Loucy (cell line): Measurements from ENCODE around the gene CASKIN2.
A peak's percentile ranks its signal among the peaks of the same experiment; 100 is the strongest.

ENCODE experiments used
- H2AFZ ChIP-seq: fragments of 200-600 bp; sonication (generic); 2 replicates; pipeline ENCODE4 v1.6.0; 2016; ENCODE audit warnings: antibody characterized with exemption, mild to moderate bottlenecking, low read length, moderate library complexity
- H3F3A ChIP-seq: fragments of 200-600 bp; 2 replicates; pipeline ENCODE4 v1.6.0; 2016; ENCODE audit warnings: antibody characterized with exemption, low read depth, mild to moderate bottlenecking
- H3K27me3 ChIP-seq: fragments of 200-600 bp; sonication (generic); 2 replicates; pipeline ENCODE4 v1.6.1; 2014; ENCODE audit warnings: low read length, mild to moderate bottlenecking; ENCODE audit not compliant: insufficient read depth, poor library complexity, severe bottlenecking
- H3K36me3 ChIP-seq: fragments of 200-600 bp; sonication (generic); 2 replicates; pipeline ENCODE4 v1.6.1; 2016; ENCODE audit warnings: low read length; ENCODE audit not compliant: insufficient read depth
- H3K4me1 ChIP-seq: fragments of 200-600 bp; sonication (generic); 2 replicates; pipeline ENCODE4 v1.5.1; 2014; ENCODE audit warnings: low read length, mild to moderate bottlenecking; ENCODE audit not compliant: insufficient read depth, poor library complexity, severe bottlenecking
- H3K4me2 ChIP-seq: fragments of 200-600 bp; sonication (generic); 2 replicates; pipeline ENCODE4 v1.6.0; 2014; ENCODE audit warnings: antibody characterized with exemption, low read length, low read depth, mild to moderate bottlenecking; ENCODE audit not compliant: poor library complexity, severe bottlenecking
- H3K4me3 ChIP-seq: fragments of 200-600 bp; sonication (generic); 2 replicates; pipeline ENCODE4 v1.5.1; 2014; ENCODE audit warnings: low read length, mild to moderate bottlenecking, mixed read lengths; ENCODE audit not compliant: poor library complexity, severe bottlenecking
- H3K79me2 ChIP-seq: fragments of 200-600 bp; sonication (generic); 2 replicates; pipeline ENCODE4 v1.6.1; 2014; ENCODE audit warnings: low read length; ENCODE audit not compliant: insufficient read depth
- H3K9ac ChIP-seq: fragments of 200-600 bp; sonication (generic); 2 replicates; pipeline ENCODE4 v1.6.0; 2014; ENCODE audit warnings: mild to moderate bottlenecking, low read depth, low read length, moderate library complexity; ENCODE audit not compliant: poor library complexity, severe bottlenecking
- H3K9me2 ChIP-seq: fragments of 200-600 bp; sonication (generic); replicated peaks from 2 replicates; pipeline ENCODE4 v1.6.1; 2016; ENCODE audit warnings: low read depth, low read length, mixed read lengths
- H3K9me3 ChIP-seq: fragments of 200-600 bp; sonication (generic); 2 replicates; pipeline ENCODE4 v1.6.1; 2014; ENCODE audit warnings: mild to moderate bottlenecking, antibody characterized with exemption, low read length, low read depth; ENCODE audit not compliant: insufficient read depth
- H4K20me1 ChIP-seq: fragments of 200-600 bp; sonication (generic); 2 replicates; pipeline ENCODE4 v1.6.0; 2014; ENCODE audit warnings: antibody characterized with exemption, low read length, mild to moderate bottlenecking; ENCODE audit not compliant: insufficient read depth, poor library complexity, severe bottlenecking
- EZH2phosphoT487 ChIP-seq: fragments of 200-600 bp; IDR thresholded peaks from 2 replicates; pipeline ENCODE4 v1.6.1; 2018; ENCODE audit warnings: antibody characterized with exemption, mild to moderate bottlenecking, moderate library complexity, borderline replicate concordance
- TF ChIP-seq, protein P1 (sequence below): fragments of 200-600 bp; sonication (generic); conservative IDR thresholded peaks from 2 replicates; pipeline ENCODE4 v1.5.1; 2014; ENCODE audit warnings: mild to moderate bottlenecking, antibody characterized with exemption, low read length

CASKIN2 gene

DNA sequence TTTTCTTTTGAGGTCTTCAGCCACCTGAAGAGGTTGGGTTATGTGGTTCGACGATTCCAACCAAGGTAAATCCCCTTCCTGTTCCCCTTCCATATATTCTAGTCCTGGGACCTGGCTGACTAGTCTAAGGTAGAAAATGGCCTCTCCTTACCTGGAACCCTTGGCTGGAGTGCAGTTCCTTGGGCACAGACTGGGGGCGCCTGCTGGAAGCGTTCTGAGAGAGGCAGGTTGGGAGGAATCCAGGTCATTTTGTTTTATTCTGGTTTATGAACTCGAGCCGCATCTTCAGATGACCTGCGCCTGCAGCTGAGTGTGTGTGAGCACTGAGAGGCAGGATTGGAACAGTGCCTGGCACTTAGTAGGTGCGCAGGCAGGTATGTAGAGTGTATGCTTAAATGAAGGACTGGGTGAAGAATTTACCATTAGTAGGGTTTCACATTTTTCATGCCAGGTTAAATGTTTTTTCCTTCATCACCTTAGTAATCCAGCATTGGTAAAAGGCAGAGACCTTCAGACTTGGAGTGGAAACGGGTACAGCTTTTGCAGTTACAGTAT, 3.7 kb upstream of the CASKIN2 start:
- no peak overlapping the region for H3K4me3 ChIP-seq
- no peaks in the 10 kb centered on the region for H3K36me3 ChIP-seq
- H3K9me3 ChIP-seq: no peaks in the 10 kb centered on the region
- H3K4me1 ChIP-seq: peaks cover 31% of the 10 kb centered on the region
- H3K9ac ChIP-seq: no peak overlapping the region
- peaks cover 8% of the 10 kb centered on the region; the same call in 1 of the 2 replicates for H3K79me2 ChIP-seq
- no peaks in the 10 kb centered on the region for H3K9me2 ChIP-seq
- TF ChIP-seq, protein P1, sequence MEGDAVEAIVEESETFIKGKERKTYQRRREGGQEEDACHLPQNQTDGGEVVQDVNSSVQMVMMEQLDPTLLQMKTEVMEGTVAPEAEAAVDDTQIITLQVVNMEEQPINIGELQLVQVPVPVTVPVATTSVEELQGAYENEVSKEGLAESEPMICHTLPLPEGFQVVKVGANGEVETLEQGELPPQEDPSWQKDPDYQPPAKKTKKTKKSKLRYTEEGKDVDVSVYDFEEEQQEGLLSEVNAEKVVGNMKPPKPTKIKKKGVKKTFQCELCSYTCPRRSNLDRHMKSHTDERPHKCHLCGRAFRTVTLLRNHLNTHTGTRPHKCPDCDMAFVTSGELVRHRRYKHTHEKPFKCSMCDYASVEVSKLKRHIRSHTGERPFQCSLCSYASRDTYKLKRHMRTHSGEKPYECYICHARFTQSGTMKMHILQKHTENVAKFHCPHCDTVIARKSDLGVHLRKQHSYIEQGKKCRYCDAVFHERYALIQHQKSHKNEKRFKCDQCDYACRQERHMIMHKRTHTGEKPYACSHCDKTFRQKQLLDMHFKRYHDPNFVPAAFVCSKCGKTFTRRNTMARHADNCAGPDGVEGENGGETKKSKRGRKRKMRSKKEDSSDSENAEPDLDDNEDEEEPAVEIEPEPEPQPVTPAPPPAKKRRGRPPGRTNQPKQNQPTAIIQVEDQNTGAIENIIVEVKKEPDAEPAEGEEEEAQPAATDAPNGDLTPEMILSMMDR: peak; percentile 41
- no peak for TF ChIP-seq EZH2phosphoT487
- peak overlapping the region; percentile 88 for H3K4me2 ChIP-seq
- 0 out of 2 replicates have a peak, but pooled peaks cover 1% of the 10 kb centered on the region for H3F3A ChIP-seq
- H2AFZ ChIP-seq: no peak overlapping the region
- H3K27me3 ChIP-seq: no peaks in the 10 kb centered on the region
- H4K20me1 ChIP-seq: peaks cover 13% of the 10 kb centered on the region

- H2AFZ ChIP-seq: no peak overlapping the region
- H3K9me2 ChIP-seq: no peaks in the 10 kb centered on the region
- peaks cover 8% of the 10 kb centered on the region; the same call in 1 of the 2 replicates for H3K79me2 ChIP-seq
- TF ChIP-seq, protein P1: no peak
- no peak for TF ChIP-seq EZH2phosphoT487
- no peaks in the 10 kb centered on the region for H3K27me3 ChIP-seq
- peaks cover 13% of the 10 kb centered on the region for H4K20me1 ChIP-seq
- H3K9ac ChIP-seq: peak overlapping the region; percentile 70
- H3K36me3 ChIP-seq: no peaks in the 10 kb centered on the region
- peak overlapping the region; percentile 88 for H3K4me2 ChIP-seq
- H3K4me3 ChIP-seq: peak overlapping the region; percentile 84
- no peaks in the 10 kb centered on the region for H3F3A ChIP-seq
- H3K4me1 ChIP-seq: peaks cover 31% of the 10 kb centered on the region
- H3K9me3 ChIP-seq: no peaks in the 10 kb centered on the region
Observed at GRCh38 chr17:75518201-75518600, 2.9 kb upstream of the CASKIN2 start.

- peaks cover 13% of the 10 kb centered on the region for H4K20me1 ChIP-seq
- peak overlapping the region; percentile 84 for H3K4me3 ChIP-seq
- peaks cover 31% of the 10 kb centered on the region for H3K4me1 ChIP-seq
- TF ChIP-seq EZH2phosphoT487: no peak
- TF ChIP-seq, protein P1: peak; percentile 14; the same call in 1 of the 2 replicates
- H3K9me3 ChIP-seq: no peaks in the 10 kb centered on the region
- no peaks in the 10 kb centered on the region for H3K36me3 ChIP-seq
- no peaks in the 10 kb centered on the region for H3F3A ChIP-seq
- no peaks in the 10 kb centered on the region for H3K9me2 ChIP-seq
- peaks cover 8% of the 10 kb centered on the region; the same call in 1 of the 2 replicates for H3K79me2 ChIP-seq
- peak overlapping the region; percentile 76; the same call in 1 of the 2 replicates for H2AFZ ChIP-seq
- H3K27me3 ChIP-seq: no peaks in the 10 kb centered on the region
- H3K4me2 ChIP-seq: peak overlapping the region; percentile 88
- peak overlapping the region; percentile 70 for H3K9ac ChIP-seq
Observed at GRCh38 chr17:75517297-75517865, 2.0 kb upstream of the CASKIN2 start.
